Dendritic cell treated with granulocyte-macrophage colony-stimulating factor and Interleukin-4, amounts not matched to agents 40 ng/mL and 50 ng/mL, for 4 days (primary cell): ENCODE measurements around the gene MRPL41.
"Not testable (repeated sequence)": the region's sequence is repeated elsewhere in the genome, so short reads cannot be mapped to it uniquely, and the experiment has no call there.

ENCODE experiments used
- H3K27ac Mint-ChIP-seq: one replicate; pipeline ENCODE4 v1.8.0; 2022; ENCODE audit warnings: mild to moderate bottlenecking, mixed read lengths
- H3K27me3 Mint-ChIP-seq: one replicate; pipeline ENCODE4 v1.8.0; 2022; ENCODE audit warnings: mild to moderate bottlenecking, mixed read lengths
- H3K36me3 Mint-ChIP-seq: one replicate; pipeline ENCODE4 v1.8.0; 2022; ENCODE audit warnings: low read depth, mixed read lengths
- H3K4me1 Mint-ChIP-seq: one replicate; pipeline ENCODE4 v1.8.0; 2022; ENCODE audit warnings: low read depth, mixed read lengths
- H3K4me3 Mint-ChIP-seq: one replicate; pipeline ENCODE4 v1.8.0; 2022; ENCODE audit warnings: mild to moderate bottlenecking, moderate library complexity, mixed read lengths
- H3K9me3 Mint-ChIP-seq: one replicate; pipeline ENCODE4 v1.8.0; 2022; ENCODE audit warnings: mixed read lengths
- intact Hi-C: fragments of 100-400 bp; cut with micrococcal nuclease; formaldehyde crosslinking; loops from one replicate; pipeline ENCODE4 v1.15.0; 2022

MRPL41 gene

DNA sequence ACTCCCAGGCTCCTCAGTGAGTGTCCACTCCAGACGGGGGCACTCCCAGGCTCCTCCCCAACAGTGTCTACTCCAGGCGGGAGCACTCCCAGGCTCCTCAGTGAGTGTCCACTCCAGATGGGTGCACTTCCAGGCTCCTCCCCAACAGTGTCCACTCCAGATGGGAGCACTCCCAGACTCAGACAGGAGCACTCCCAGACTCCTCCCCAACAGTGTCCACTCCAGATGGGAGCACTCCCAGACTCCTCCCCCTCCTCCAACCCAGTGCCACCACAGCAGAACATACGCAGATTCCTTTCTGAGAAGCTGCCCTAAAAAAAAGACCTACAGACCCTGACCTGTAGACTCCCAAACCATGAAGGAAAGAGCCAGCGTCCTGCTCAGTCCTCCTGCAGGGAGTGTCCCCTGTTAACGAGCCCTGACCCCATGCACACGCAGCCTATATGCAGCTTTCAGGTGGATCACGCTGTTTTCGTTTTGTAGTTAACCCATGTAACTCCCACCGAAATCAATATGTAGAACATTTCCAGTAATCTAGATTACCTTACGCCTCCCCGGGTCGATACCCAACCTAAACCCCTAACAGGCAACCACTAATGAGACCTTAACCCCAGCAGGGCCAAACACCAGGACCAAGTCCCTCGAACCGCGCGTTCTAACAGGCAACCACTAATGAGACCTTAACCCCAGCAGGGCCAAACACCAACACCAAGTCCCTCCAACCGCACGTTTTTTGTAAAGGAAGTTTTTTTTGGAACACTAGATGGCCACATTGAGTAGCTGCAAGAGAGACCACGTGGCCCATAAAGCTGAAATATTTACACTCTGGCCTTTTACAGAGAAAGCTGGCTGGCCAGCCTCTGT is 17.2 kb upstream of the MRPL41 start:
- intact Hi-C loops = no loop called here
- Mint-ChIP-seq H3K27ac (no peak overlapping the region), H3K36me3 (peaks cover 10% of the 10 kb centered on the region), H3K9me3 (no peaks in the 10 kb centered on the region), H3K4me3 (no peak overlapping the region), H3K27me3 (peaks cover 14% of the 10 kb centered on the region), H3K4me1 (peaks cover 37% of the 10 kb centered on the region)

DNA sequence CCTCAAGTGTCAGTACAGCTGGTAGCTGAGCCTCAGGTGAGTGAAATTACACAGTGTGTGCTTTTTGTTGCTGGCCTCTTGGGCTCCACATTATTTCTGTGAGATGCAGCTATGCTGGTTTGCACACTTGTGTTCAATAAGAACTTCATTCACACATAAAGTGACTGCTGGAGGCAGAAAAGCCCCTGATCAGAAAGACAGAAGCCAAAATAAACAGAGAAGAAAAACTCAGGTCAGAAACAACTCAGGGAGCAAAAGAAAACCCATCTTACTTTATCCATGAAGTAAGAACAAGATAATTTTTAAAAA is 16.6 kb upstream of the MRPL41 start:
- H3K4me1 Mint-ChIP-seq = peaks cover 36% of the 10 kb centered on the region
- peaks cover 14% of the 10 kb centered on the region for H3K27me3 Mint-ChIP-seq
- H3K27ac Mint-ChIP-seq = no peak overlapping the region
- H3K9me3 Mint-ChIP-seq = no peaks in the 10 kb centered on the region
- intact Hi-C loops = no loop called here
- no peak overlapping the region for H3K4me3 Mint-ChIP-seq
- H3K36me3 Mint-ChIP-seq = peaks cover 10% of the 10 kb centered on the region

DNA sequence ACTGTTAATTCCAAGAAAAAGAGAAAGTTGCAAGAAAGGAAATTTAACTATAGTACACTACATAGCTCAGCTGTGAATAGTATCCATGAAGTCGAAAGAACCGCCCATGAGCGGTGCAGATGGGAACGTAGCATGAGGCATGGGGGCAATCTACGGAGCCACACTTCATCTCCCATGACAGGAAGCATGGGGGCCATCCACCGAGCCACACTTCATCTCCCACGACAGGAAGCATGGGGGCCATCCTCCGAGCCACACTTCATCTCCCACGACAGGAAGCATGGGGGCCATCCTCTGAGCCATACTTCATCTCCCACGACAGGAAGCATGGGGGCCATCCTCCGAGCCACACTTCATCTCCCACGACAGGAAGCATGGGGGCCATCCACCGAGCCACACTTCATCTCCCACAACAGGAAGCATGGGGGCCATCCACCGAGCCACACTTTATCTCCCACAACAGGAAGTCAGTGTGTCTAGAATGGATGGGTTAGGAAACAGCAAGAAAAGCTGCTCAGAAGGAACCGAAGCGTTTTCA is 15.0 kb upstream of the MRPL41 start:
- Mint-ChIP-seq H3K27me3 (peaks cover 13% of the 10 kb centered on the region), H3K4me1 (peaks cover 20% of the 10 kb centered on the region), H3K36me3 (peaks cover 10% of the 10 kb centered on the region)
- H3K9me3 Mint-ChIP-seq, H3K4me3 Mint-ChIP-seq, H3K27ac Mint-ChIP-seq, intact Hi-C loops: not testable (repeated sequence)

DNA sequence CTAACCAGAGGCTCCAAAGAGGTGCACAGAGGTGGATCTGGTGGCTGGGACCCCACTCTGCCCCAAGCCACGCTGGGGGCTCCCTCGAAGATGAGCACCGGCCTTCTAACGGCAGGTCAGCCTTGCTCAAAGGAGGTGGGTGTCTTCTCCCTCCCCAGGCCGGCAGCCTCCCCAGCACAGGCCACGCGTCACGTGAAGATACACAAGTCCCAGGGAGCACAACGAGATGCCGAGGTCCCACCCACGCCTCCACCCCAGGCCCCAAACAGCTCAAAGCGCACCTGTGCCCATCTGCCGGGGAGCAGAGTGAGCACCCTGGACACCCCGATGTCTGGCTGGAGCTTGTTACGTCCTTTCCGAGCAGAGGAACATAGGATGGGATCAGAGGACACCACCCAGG is 13.6 kb upstream of the MRPL41 start:
- intact Hi-C loops = no loop called here
- no peaks in the 10 kb centered on the region for H3K9me3 Mint-ChIP-seq
- peaks cover 20% of the 10 kb centered on the region for H3K4me1 Mint-ChIP-seq
- H3K36me3 Mint-ChIP-seq = peaks cover 17% of the 10 kb centered on the region
- no peak overlapping the region for H3K4me3 Mint-ChIP-seq
- peaks cover 6% of the 10 kb centered on the region for H3K27me3 Mint-ChIP-seq
- H3K27ac Mint-ChIP-seq = no peak overlapping the region

DNA sequence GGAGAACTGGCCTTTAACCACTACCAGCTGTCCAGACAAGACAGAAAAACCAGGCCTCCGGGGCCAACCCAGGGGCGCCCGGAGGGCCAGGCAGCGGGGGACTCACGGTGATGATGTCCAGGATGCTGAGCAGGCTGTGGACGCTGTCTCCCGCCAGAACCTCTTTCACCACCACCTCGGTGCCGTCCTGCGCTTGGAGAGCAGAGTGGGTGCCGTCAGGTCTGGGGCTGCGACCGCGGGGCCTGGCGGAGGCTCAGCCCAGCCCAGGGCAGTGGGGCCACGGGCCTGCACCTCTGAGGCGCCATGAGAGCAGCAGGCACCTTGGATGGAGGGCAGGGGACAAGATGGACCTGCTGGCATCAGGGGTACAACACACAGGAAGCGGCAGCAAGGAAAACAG is 11.1 kb upstream of the MRPL41 start:
- Mint-ChIP-seq H3K27me3 (no peaks in the 10 kb centered on the region), H3K4me3 (no peak overlapping the region), H3K36me3 (peaks cover 21% of the 10 kb centered on the region), H3K4me1 (peaks cover 20% of the 10 kb centered on the region), H3K27ac (no peak overlapping the region), H3K9me3 (no peaks in the 10 kb centered on the region)
- intact Hi-C loops = no loop called here

- intact Hi-C loops = no loop called here
- no peaks in the 10 kb centered on the region for H3K27me3 Mint-ChIP-seq
- H3K4me3 Mint-ChIP-seq = no peak overlapping the region
- no peaks in the 10 kb centered on the region for H3K9me3 Mint-ChIP-seq
- H3K36me3 Mint-ChIP-seq = peaks cover 11% of the 10 kb centered on the region
- peaks cover 7% of the 10 kb centered on the region for H3K4me1 Mint-ChIP-seq
- no peak overlapping the region for H3K27ac Mint-ChIP-seq
Observed at GRCh38 chr9:137542486-137542885, 9.2 kb upstream of the MRPL41 start.

DNA sequence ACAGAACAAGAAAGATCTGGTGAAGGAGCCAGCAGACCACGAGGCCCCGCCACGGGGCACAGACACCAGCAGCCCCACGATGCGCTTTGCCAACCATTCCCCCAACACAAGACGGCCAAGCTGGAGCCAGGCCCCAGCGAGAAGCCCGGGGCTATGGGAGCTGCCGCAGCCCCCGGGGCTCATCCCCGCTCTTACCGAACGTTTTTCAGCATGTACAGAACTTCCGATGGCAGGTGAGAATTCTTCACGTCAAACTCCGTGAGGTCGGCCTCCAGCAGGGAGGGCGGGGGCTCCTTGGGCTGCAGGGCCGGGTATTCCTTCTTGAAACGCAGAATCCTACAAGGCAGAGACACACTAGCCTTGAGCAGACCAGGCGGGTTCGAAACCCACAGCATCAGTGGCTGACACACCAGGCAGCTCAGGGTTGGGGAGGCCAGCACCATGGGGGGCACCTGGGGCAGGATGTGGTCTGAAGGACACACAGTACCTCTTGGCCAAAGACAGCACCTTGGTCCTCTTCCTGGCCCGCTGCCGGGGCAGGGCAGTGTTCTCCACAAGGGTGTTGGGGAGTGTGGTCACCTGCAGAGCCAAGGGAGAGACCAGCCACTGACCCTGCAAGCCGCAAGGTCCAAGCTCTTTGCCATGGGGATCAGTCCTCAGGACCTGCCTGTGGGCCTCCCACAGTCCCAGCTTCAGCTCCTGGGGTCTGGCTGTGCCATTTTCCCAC is 8.3 kb upstream of the MRPL41 start:
- Mint-ChIP-seq H3K9me3 (no peaks in the 10 kb centered on the region), H3K27me3 (peaks cover 3% of the 10 kb centered on the region), H3K4me3 (no peak overlapping the region), H3K27ac (no peak overlapping the region), H3K36me3 (peaks cover 11% of the 10 kb centered on the region), H3K4me1 (peaks cover 11% of the 10 kb centered on the region)
- intact Hi-C loops = no loop called here

DNA sequence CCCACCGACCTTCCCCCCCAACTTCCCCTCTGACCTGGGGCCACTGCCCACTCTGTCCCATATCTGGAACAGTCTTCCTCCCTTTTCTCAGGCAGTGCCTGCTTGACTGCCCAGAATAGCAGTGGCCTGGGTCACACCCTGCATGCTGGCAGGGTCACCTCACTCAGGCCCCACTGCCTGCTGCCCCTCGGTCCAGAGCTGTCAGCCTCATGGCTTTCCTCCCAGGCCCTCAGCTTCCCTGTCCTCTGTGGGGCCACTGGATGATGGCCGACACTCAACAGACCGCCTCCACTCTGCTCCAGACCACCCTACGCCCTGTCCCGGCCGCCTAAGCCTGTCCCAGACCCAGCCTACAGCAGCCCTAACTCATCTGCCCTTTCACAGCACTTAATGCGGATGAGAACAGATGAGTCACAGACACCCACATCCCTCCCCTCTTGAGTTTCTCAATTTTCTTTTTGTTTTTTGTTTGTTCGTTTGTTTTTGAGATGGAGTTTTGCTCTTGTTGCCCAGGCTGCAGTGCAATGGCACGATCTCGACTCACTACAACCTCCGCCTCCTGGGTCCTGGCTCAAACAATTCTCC is 7.4 kb upstream of the MRPL41 start:
- intact Hi-C loops = no loop called here
- Mint-ChIP-seq H3K4me3 (no peak overlapping the region), H3K4me1 (peaks cover 16% of the 10 kb centered on the region), H3K27ac (peak overlapping the region; percentile 1), H3K36me3 (peaks cover 11% of the 10 kb centered on the region), H3K27me3 (peaks cover 3% of the 10 kb centered on the region), H3K9me3 (no peaks in the 10 kb centered on the region)

- Mint-ChIP-seq H3K36me3 (peaks cover 12% of the 10 kb centered on the region), H3K9me3 (no peaks in the 10 kb centered on the region), H3K4me3 (no peak overlapping the region), H3K4me1 (peaks cover 24% of the 10 kb centered on the region), H3K27me3 (peaks cover 3% of the 10 kb centered on the region), H3K27ac (no peak overlapping the region)
- intact Hi-C loops = no loop called here
Observed at GRCh38 chr9:137545123-137545522, 6.6 kb upstream of the MRPL41 start.

GRCh38 chr9:137547687-137548543 is 3.8 kb upstream of the MRPL41 start:
- H3K27ac Mint-ChIP-seq = peak overlapping the region; percentile 27
- intact Hi-C loops = no loop called here
- H3K4me1 Mint-ChIP-seq = peaks cover 33% of the 10 kb centered on the region
- no peaks in the 10 kb centered on the region for H3K9me3 Mint-ChIP-seq
- no peak overlapping the region for H3K4me3 Mint-ChIP-seq
- H3K27me3 Mint-ChIP-seq = peaks cover 3% of the 10 kb centered on the region
- H3K36me3 Mint-ChIP-seq = peaks cover 24% of the 10 kb centered on the region

- Mint-ChIP-seq H3K27me3 (peaks cover 3% of the 10 kb centered on the region), H3K4me1 (peaks cover 28% of the 10 kb centered on the region), H3K36me3 (peaks cover 32% of the 10 kb centered on the region), H3K27ac (peak within 1 kb of the TSS; percentile 85), H3K9me3 (no peaks in the 10 kb centered on the region), H3K4me3 (peak within 1 kb of the TSS; percentile 90)
- intact Hi-C loops = loop anchor here (5.0 kb wide), 1 partner anchor 42 kb away; the partner anchor contains the start of gene ZMYND19
Observed at GRCh38 chr9:137550231-137550621, 1.5 kb upstream of the MRPL41 start, which contains the start of gene PNPLA7. Gene PNPLA7, minus strand, starts transcription at chr9:137550402. Its CDS starts 205 bp downstream, at chr9:137550197.

- H3K9me3 Mint-ChIP-seq, H3K27me3 Mint-ChIP-seq: not testable (repeated sequence)
- intact Hi-C loops = loop anchor here (5.0 kb wide), 1 partner anchor 41 kb away; the partner anchor contains the start of gene ZMYND19
- peak overlapping the region; percentile 73 for H3K4me3 Mint-ChIP-seq
- peaks cover 39% of the 10 kb centered on the region for H3K36me3 Mint-ChIP-seq
- H3K4me1 Mint-ChIP-seq = peaks cover 28% of the 10 kb centered on the region
- peak overlapping the region; percentile 85 for H3K27ac Mint-ChIP-seq
Observed at GRCh38 chr9:137550958-137551263, 768 bp upstream of the MRPL41 start.

DNA sequence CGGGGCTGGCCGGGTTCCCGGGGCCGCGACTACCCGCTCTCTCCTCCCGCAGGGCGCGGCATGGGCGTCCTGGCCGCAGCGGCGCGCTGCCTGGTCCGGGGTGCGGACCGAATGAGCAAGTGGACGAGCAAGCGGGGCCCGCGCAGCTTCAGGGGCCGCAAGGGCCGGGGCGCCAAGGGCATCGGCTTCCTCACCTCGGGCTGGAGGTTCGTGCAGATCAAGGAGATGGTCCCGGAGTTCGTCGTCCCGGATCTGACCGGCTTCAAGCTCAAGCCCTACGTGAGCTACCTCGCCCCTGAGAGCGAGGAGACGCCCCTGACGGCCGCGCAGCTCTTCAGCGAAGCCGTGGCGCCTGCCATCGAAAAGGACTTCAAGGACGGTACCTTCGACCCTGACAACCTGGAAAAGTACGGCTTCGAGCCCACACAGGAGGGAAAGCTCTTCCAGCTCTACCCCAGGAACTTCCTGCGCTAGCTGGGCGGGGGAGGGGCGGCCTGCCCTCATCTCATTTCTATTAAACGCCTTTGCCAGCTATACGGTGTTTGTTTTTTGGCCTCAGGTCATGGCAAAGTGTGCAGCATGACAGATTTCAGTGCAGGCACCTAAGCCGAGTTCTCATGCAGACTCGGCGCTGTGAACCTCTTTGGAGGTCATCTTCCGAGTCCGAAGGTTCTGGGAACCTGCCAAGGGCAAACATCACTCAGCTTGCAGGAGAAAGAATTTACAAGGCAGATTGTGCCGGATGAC is 516 bp downstream of the MRPL41 start:
- Mint-ChIP-seq H3K27ac (peak overlapping the region; percentile 85), H3K4me3 (peak overlapping the region; percentile 85), H3K9me3 (no peaks in the 10 kb centered on the region), H3K36me3 (peaks cover 52% of the 10 kb centered on the region), H3K27me3 (peaks cover 3% of the 10 kb centered on the region), H3K4me1 (peaks cover 28% of the 10 kb centered on the region)
- intact Hi-C loops = loop anchor here (5.0 kb wide), 1 partner anchor 40 kb away; the partner anchor contains the start of gene ZMYND19
